Measurements from ENCODE around the gene MAGI2. TPM values are rescaled to one million over a fixed set of nuclear protein-coding genes. Genes with fewer than 3 reads are reported as not detected.
A peak's percentile ranks its signal among the peaks of the same experiment; 100 is the strongest.

The MAGI2 gene
- total and polyA plus RNA-seq, 2 of the 13 experiments (the other 11 are each of a cell fraction or from before 2014, with no cell fraction given), result 1.5 to 3.8 TPM

DNA sequence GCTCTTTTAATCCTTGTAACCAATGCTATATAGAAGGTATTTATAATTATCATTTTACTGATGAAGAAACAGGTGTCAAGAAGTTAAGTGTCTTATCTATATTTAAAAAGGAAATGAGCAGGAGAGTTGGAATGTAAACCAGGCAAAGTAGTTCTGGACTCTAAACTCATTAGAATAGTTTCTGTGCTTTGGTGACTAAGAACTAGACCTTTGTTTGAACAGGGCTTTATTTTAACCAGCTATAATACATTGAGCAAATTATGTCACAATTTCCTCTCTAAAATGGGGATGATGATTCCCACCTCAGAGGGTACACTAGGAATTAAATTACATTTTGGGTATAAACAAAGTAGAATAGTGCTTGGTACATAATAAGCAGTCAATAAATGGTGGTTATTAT is 236.0 kb downstream of the MAGI2 start (continued):
- TF ChIP-seq TARDBP (CRISPR knock-in tag; IDR thresholded peaks at IDR 0.05), result no peak
- TF ChIP-seq FOXA3 (CRISPR knock-in tag; IDR thresholded peaks at IDR 0.05), result peak; percentile 67
- no peak for TF ChIP-seq NAIF1 (CRISPR knock-in tag; IDR thresholded peaks at IDR 0.05; ENCODE audit: borderline replicate concordance)
- TF ChIP-seq REPIN1 (CRISPR knock-in tag; IDR thresholded peaks at IDR 0.05; ENCODE audit: borderline replicate concordance, low read depth), result no peak
- no peak for TF ChIP-seq ZBTB20 (CRISPR knock-in tag; IDR thresholded peaks at IDR 0.05; ENCODE audit: borderline replicate concordance, low read depth)
- no peak for TF ChIP-seq GTF3A (CRISPR knock-in tag; conservative IDR thresholded peaks at IDR 0.05)
- TF ChIP-seq BRD4 (CRISPR knock-in tag; IDR thresholded peaks at IDR 0.05), result no peak

DNA sequence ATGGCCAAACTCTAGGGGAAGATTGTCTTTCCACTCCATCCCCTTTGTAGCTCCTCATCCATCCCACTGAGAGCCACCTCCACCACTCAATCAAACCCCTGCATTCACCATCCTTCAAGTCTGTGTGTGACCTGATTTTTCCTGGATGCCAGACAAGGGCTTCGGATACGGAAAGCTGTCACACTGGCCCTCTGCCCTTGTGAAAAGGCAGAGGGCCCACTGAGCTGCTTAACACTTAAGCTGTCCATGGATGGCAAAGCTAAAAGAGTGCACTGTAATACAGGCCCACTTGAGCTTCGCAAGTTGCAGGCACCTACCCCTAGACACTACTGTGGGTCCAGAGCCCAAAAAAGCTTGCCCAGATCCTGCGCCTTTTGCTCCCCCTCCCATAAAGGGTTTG is 237.2 kb downstream of the MAGI2 start:
- no TSS peak for BruUV-seq (replicated peaks)
- Histone ChIP-seq H3K36me3 (replicated peaks in 1 of 2; ENCODE audit: control insufficient read depth in 1 of 2, insufficient read depth in 2 of 2, low read length in 2 of 2) (no peaks in the 10 kb centered on the region), H3K9ac (ENCODE audit: insufficient read depth, low read depth, low read length) (no peak overlapping the region), H3K4me3 (replicated peaks in 1 of 3; ENCODE audit: insufficient read depth in 1 of 3, low read depth in 2 of 3, low read length in 3 of 3) (no peak overlapping the region), H4K20me1 (ENCODE audit: insufficient read depth, low read length) (no peaks in the 10 kb centered on the region), H3K4me1 (ENCODE audit: insufficient read depth, low read length) (peaks cover 52% of the 10 kb centered on the region), H3K27me3 (ENCODE audit: control insufficient read depth in 1 of 2, insufficient read depth in 2 of 2, low read length in 2 of 2) (no peaks in the 10 kb centered on the region), H3K27ac (ENCODE audit: extremely low read length, insufficient read depth, low read length) (no peak overlapping the region), H2AFZ (ENCODE audit: low read length) (no peak overlapping the region), H3K79me2 (ENCODE audit: insufficient read depth, low read length) (no peaks in the 10 kb centered on the region), H3K9me3 (ENCODE audit: low read length) (no peaks in the 10 kb centered on the region), H3K4me2 (ENCODE audit: low read depth, low read length) (no peak overlapping the region)
- in situ Hi-C loops (cut with HindIII; ENCODE audit: extremely low pct_ligation_motif_present, low pct_unique_long_range_greater_than_20kb) (no loop called here), intact Hi-C loops (cut with micrococcal nuclease; ENCODE audit: unreplicated experiment) (no loop called here)
- ATAC-seq (no peak), FAIRE-seq (no peak), DNase-seq (ENCODE audit: low spot score) (no peak)
- POLR2A ChIA-PET, result no interaction called here
- CTCF ChIA-PET (ENCODE audit: low intra/inter-chr PET ratio, low total read pairs), result no interaction called here
- WGBS (ENCODE audit: low lambda C conversion rate), result no CpG with 5 or more reads among the region's 4 CpGs
- TF ChIP-seq HOXA5 (CRISPR knock-in tag; IDR thresholded peaks at IDR 0.05) (no peak), ZNF878 (CRISPR knock-in tag; IDR thresholded peaks at IDR 0.05) (no peak), TCF12 (IDR thresholded peaks at IDR 0.05) (no peak), TCF12 (CRISPR knock-in tag; IDR thresholded peaks at IDR 0.05) (no peak)
- TF ChIP-seq, protein P1, sequence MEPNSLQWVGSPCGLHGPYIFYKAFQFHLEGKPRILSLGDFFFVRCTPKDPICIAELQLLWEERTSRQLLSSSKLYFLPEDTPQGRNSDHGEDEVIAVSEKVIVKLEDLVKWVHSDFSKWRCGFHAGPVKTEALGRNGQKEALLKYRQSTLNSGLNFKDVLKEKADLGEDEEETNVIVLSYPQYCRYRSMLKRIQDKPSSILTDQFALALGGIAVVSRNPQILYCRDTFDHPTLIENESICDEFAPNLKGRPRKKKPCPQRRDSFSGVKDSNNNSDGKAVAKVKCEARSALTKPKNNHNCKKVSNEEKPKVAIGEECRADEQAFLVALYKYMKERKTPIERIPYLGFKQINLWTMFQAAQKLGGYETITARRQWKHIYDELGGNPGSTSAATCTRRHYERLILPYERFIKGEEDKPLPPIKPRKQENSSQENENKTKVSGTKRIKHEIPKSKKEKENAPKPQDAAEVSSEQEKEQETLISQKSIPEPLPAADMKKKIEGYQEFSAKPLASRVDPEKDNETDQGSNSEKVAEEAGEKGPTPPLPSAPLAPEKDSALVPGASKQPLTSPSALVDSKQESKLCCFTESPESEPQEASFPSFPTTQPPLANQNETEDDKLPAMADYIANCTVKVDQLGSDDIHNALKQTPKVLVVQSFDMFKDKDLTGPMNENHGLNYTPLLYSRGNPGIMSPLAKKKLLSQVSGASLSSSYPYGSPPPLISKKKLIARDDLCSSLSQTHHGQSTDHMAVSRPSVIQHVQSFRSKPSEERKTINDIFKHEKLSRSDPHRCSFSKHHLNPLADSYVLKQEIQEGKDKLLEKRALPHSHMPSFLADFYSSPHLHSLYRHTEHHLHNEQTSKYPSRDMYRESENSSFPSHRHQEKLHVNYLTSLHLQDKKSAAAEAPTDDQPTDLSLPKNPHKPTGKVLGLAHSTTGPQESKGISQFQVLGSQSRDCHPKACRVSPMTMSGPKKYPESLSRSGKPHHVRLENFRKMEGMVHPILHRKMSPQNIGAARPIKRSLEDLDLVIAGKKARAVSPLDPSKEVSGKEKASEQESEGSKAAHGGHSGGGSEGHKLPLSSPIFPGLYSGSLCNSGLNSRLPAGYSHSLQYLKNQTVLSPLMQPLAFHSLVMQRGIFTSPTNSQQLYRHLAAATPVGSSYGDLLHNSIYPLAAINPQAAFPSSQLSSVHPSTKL (CRISPR knock-in tag; IDR thresholded peaks at IDR 0.05), result no peak
- TF ChIP-seq, protein P2, sequence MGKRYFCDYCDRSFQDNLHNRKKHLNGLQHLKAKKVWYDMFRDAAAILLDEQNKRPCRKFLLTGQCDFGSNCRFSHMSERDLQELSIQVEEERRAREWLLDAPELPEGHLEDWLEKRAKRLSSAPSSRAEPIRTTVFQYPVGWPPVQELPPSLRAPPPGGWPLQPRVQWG (CRISPR knock-in tag; IDR thresholded peaks at IDR 0.05; ENCODE audit: borderline replicate concordance, low read depth), result no peak
- TF ChIP-seq, protein P3, sequence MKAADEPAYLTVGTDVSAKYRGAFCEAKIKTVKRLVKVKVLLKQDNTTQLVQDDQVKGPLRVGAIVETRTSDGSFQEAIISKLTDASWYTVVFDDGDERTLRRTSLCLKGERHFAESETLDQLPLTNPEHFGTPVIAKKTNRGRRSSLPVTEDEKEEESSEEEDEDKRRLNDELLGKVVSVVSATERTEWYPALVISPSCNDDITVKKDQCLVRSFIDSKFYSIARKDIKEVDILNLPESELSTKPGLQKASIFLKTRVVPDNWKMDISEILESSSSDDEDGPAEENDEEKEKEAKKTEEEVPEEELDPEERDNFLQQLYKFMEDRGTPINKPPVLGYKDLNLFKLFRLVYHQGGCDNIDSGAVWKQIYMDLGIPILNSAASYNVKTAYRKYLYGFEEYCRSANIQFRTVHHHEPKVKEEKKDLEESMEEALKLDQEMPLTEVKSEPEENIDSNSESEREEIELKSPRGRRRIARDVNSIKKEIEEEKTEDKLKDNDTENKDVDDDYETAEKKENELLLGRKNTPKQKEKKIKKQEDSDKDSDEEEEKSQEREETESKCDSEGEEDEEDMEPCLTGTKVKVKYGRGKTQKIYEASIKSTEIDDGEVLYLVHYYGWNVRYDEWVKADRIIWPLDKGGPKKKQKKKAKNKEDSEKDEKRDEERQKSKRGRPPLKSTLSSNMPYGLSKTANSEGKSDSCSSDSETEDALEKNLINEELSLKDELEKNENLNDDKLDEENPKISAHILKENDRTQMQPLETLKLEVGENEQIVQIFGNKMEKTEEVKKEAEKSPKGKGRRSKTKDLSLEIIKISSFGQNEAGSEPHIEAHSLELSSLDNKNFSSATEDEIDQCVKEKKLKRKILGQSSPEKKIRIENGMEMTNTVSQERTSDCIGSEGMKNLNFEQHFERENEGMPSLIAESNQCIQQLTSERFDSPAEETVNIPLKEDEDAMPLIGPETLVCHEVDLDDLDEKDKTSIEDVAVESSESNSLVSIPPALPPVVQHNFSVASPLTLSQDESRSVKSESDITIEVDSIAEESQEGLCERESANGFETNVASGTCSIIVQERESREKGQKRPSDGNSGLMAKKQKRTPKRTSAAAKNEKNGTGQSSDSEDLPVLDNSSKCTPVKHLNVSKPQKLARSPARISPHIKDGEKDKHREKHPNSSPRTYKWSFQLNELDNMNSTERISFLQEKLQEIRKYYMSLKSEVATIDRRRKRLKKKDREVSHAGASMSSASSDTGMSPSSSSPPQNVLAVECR (CRISPR knock-in tag; IDR thresholded peaks at IDR 0.05; ENCODE audit: borderline replicate concordance), result no peak
- TF ChIP-seq, protein P4, sequence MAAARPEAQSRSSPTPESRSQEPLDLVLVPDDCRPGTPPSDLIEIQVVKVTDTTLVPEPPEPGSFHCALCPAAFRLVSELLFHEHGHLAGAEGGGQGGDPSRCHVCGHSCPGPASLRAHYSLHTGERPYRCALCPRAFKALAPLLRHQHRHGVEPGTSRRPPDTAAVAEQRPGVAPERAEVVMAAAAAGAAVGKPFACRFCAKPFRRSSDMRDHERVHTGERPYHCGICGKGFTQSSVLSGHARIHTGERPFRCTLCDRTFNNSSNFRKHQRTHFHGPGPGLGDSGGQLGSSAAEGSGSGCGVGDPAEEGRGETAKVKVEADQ (CRISPR knock-in tag; IDR thresholded peaks at IDR 0.05; ENCODE audit: borderline replicate concordance), result no peak
